Smooth muscle cell (in vitro differentiated cells): ENCODE data around the gene WNK1. TPM values are rescaled to one million over a fixed set of nuclear protein-coding genes. Genes with fewer than 3 reads are reported as not detected.
A peak's percentile ranks its signal among the peaks of the same experiment; 100 is the strongest.

Experiments
- DNase-seq: peaks from one replicate; lab custom pipeline; 2025; ENCODE audit not compliant: unreplicated experiment; lab: John Stamatoyannopoulos, UW
- H2AFZ ChIP-seq: fragments of 200-600 bp; sonication (generic); 2 replicates; pipeline ENCODE4 v1.6.0; 2016; ENCODE audit warnings: antibody characterized with exemption, low read depth, mild to moderate bottlenecking
- H3F3A ChIP-seq: fragments of 200-600 bp; sonication (generic); 2 replicates; pipeline ENCODE4 v1.6.0; 2017; ENCODE audit warnings: antibody characterized with exemption, low read depth
- H3K27ac ChIP-seq: fragments of 200-600 bp; sonication (generic); 2 replicates; pipeline ENCODE4 v1.5.1; 2016; ENCODE audit warnings: low read depth, mild to moderate bottlenecking
- H3K27me3 ChIP-seq: fragments of 200-600 bp; sonication (generic); 2 replicates; pipeline ENCODE4 v1.6.1; 2016; ENCODE audit warnings: low read depth, mild to moderate bottlenecking
- H3K36me3 ChIP-seq: fragments of 200-600 bp; sonication (generic); 2 replicates; pipeline ENCODE4 v1.5.1; 2016; ENCODE audit warnings: low read depth
- H3K4me1 ChIP-seq: fragments of 200-600 bp; sonication (generic); 2 replicates; pipeline ENCODE4 v1.5.1; 2016; ENCODE audit warnings: low read depth
- H3K4me2 ChIP-seq: fragments of 200-600 bp; sonication (generic); 2 replicates; pipeline ENCODE4 v1.6.0; 2016; ENCODE audit warnings: mild to moderate bottlenecking
- H3K4me3 ChIP-seq: fragments of 200-600 bp; sonication (generic); 2 replicates; pipeline ENCODE4 v1.5.1; 2016; ENCODE audit warnings: mild to moderate bottlenecking
- H3K79me2 ChIP-seq: fragments of 200-600 bp; sonication (generic); 2 replicates; pipeline ENCODE4 v1.6.0; 2016; ENCODE audit warnings: low read depth, mild to moderate bottlenecking
- H3K9ac ChIP-seq: fragments of 200-600 bp; sonication (generic); 2 replicates; pipeline ENCODE4 v1.6.0; 2016; ENCODE audit warnings: low read depth
- H3K9me3 ChIP-seq: fragments of 200-600 bp; sonication (generic); replicated peaks from 2 replicates; pipeline ENCODE4 v1.5.1; 2016; ENCODE audit warnings: low read depth
- H4K20me1 ChIP-seq: fragments of 200-600 bp; sonication (generic); 2 replicates; pipeline ENCODE4 v1.6.0; 2016; ENCODE audit warnings: low read depth
- CTCF ChIP-seq: fragments of 200-600 bp; sonication (generic); IDR thresholded peaks from 2 replicates; pipeline ENCODE4 v1.5.1; 2017; ENCODE audit warnings: borderline replicate concordance, mild to moderate bottlenecking, antibody characterized with exemption; ENCODE audit not compliant: insufficient read depth, poor library complexity, severe bottlenecking
- WGBS: methylation state at CpG from one replicate; pipeline ENCODE4 v1.1.7; 2016; ENCODE audit warnings: low lambda C conversion rate; 5-methylcytosine and 5-hydroxymethylcytosine counted together
- polyA plus RNA-seq: library from polyadenylated mRNA; unstranded; fragments of >200 nt; fragmentation: Nextera tagmentation; extraction: Ambion mirVana; gene quantifications from 2 replicates; pipeline ENCODE4 v1.2.1, GENCODE V29; 2016
- total RNA-seq: library from RNA; depleted of rRNA; stranded (reverse); fragments of >200 nt; gene quantifications from 2 replicates; pipeline ENCODE4 v1.2.3, GENCODE V29; 2014

Gene WNK1
- total and polyA plus RNA-seq, 2 experiments from 2014 or later = 42.2 to 104 TPM

GRCh38 chr12:778615-779014, 26.2 kb downstream of the WNK1 start:
- Histone ChIP-seq H3K4me2 (no peak overlapping the region), H3K9me3 (no peaks in the 10 kb centered on the region), H3K27me3 (no peaks in the 10 kb centered on the region), H3K36me3 (no peaks in the 10 kb centered on the region), H4K20me1 (peaks cover 94% of the 10 kb centered on the region), H3K4me1 (peaks cover 31% of the 10 kb centered on the region), H3K27ac (peak overlapping the region; percentile 80), H3K4me3 (no peak overlapping the region), H3K9ac (no peak overlapping the region), H3F3A (peaks cover 10% of the 10 kb centered on the region), H2AFZ (no peak overlapping the region), H3K79me2 (peaks cover 98% of the 10 kb centered on the region)
- no peak for TF ChIP-seq CTCF
- DNase-seq = no peak
- WGBS = 95% methylated on average over 6 of the region's 6 CpGs

- H3K9ac ChIP-seq = peak overlapping the region; percentile 3
- 36% methylated on average over 4 of the region's 4 CpGs for WGBS
- no peaks in the 10 kb centered on the region for H3K36me3 ChIP-seq
- H4K20me1 ChIP-seq = peaks cover 91% of the 10 kb centered on the region
- peaks cover 7% of the 10 kb centered on the region for H3F3A ChIP-seq
- TF ChIP-seq CTCF = no peak
- H3K79me2 ChIP-seq = peaks cover 96% of the 10 kb centered on the region
- DNase-seq = no peak
- H3K9me3 ChIP-seq = no peaks in the 10 kb centered on the region
- H2AFZ ChIP-seq = no peak overlapping the region
- H3K4me2 ChIP-seq = peak overlapping the region; percentile 60
- H3K4me3 ChIP-seq = no peak overlapping the region
- peaks cover 17% of the 10 kb centered on the region for H3K4me1 ChIP-seq
- H3K27me3 ChIP-seq = no peaks in the 10 kb centered on the region
- peak overlapping the region; percentile 80 for H3K27ac ChIP-seq
These were observed 27.7 kb downstream of the WNK1 start for GRCh38 chr12:779745-780734.

GRCh38 chr12:780750-781379, 28.5 kb downstream of the WNK1 start:
- no peak overlapping the region for H3K9ac ChIP-seq
- 74% methylated on average over 2 of the region's 2 CpGs for WGBS

More at GRCh38 chr12:780750-781379, 28.5 kb downstream of the WNK1 start:
- Histone ChIP-seq H4K20me1 (peaks cover 90% of the 10 kb centered on the region), H3K4me3 (no peak overlapping the region), H3K36me3 (no peaks in the 10 kb centered on the region), H3K4me2 (peak overlapping the region; percentile 60), H3F3A (peaks cover 7% of the 10 kb centered on the region), H3K79me2 (peaks cover 96% of the 10 kb centered on the region), H2AFZ (no peak overlapping the region), H3K4me1 (peaks cover 19% of the 10 kb centered on the region), H3K9me3 (no peaks in the 10 kb centered on the region), H3K27me3 (no peaks in the 10 kb centered on the region), H3K27ac (peak overlapping the region; percentile 80)
- no peak for DNase-seq
- TF ChIP-seq CTCF = no peak
